ENCODE data around the gene CALML6. TPM values are rescaled to one million over a fixed set of nuclear protein-coding genes. Genes with fewer than 3 reads are reported as not detected.

The CALML6 gene
- total and polyA plus RNA-seq, 2 experiments from 2014 or later, result 0.87 TPM; not detected in 1

DNA sequence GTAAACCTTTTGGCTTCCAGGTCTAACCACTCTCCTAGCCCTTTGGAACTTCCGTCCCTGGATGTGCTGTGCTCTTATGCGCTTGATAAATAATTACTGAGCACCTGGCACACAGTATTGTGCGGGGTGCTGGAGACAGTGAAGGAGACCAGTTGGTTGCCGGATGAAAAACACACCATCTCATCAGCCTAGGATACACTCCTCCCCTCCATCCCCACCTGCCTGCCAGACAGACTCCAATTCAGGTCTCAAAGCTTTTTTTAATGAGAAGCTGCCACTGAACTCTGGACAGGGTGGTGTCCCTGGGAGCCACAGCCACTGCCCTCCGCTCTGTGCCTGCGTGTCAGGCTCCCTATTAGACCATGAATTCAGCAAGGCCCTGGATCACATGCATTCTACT is 33.3 kb upstream of the CALML6 start:
- H3F3A ChIP-seq (replicated peaks; ENCODE audit: low read depth), result peaks cover 6% of the 10 kb centered on the region; the same call in 1 of the 2 replicates
- Mint-ChIP-seq H3K9me3 (no peaks in the 10 kb centered on the region), H3K27ac (0 out of 2 replicates have a peak overlapping the region, but pooled peaks have one; percentile 23), H3K4me1 (peaks cover 32% of the 10 kb centered on the region), H3K27me3 (ENCODE audit: insufficient read depth, low read depth, poor library complexity) (no peaks in the 10 kb centered on the region), H3K36me3 (ENCODE audit: low read depth) (peaks cover 35% of the 10 kb centered on the region), H3K4me3 (no peak overlapping the region)
- H3K36me3 ChIP-seq (ENCODE audit: insufficient read depth), result no peaks in the 10 kb centered on the region
- peaks cover 100% of the 10 kb centered on the region for H3K79me2 ChIP-seq (replicated peaks; ENCODE audit: insufficient read depth)
- H2AFZ ChIP-seq, result no peak overlapping the region
- TF ChIP-seq ZNF114 (CRISPR knock-in tag; IDR thresholded peaks at IDR 0.05), result no peak
- no peak for TF ChIP-seq POLR2AphosphoS5 (IDR thresholded peaks at IDR 0.05; ENCODE audit: low read depth)
- no peak for TF ChIP-seq STAT1 (IDR thresholded peaks at IDR 0.05; ENCODE audit: unreplicated experiment)
- no peak for TF ChIP-seq JUNB (IDR thresholded peaks at IDR 0.05; ENCODE audit: unreplicated experiment)
- TF ChIP-seq, protein P1, sequence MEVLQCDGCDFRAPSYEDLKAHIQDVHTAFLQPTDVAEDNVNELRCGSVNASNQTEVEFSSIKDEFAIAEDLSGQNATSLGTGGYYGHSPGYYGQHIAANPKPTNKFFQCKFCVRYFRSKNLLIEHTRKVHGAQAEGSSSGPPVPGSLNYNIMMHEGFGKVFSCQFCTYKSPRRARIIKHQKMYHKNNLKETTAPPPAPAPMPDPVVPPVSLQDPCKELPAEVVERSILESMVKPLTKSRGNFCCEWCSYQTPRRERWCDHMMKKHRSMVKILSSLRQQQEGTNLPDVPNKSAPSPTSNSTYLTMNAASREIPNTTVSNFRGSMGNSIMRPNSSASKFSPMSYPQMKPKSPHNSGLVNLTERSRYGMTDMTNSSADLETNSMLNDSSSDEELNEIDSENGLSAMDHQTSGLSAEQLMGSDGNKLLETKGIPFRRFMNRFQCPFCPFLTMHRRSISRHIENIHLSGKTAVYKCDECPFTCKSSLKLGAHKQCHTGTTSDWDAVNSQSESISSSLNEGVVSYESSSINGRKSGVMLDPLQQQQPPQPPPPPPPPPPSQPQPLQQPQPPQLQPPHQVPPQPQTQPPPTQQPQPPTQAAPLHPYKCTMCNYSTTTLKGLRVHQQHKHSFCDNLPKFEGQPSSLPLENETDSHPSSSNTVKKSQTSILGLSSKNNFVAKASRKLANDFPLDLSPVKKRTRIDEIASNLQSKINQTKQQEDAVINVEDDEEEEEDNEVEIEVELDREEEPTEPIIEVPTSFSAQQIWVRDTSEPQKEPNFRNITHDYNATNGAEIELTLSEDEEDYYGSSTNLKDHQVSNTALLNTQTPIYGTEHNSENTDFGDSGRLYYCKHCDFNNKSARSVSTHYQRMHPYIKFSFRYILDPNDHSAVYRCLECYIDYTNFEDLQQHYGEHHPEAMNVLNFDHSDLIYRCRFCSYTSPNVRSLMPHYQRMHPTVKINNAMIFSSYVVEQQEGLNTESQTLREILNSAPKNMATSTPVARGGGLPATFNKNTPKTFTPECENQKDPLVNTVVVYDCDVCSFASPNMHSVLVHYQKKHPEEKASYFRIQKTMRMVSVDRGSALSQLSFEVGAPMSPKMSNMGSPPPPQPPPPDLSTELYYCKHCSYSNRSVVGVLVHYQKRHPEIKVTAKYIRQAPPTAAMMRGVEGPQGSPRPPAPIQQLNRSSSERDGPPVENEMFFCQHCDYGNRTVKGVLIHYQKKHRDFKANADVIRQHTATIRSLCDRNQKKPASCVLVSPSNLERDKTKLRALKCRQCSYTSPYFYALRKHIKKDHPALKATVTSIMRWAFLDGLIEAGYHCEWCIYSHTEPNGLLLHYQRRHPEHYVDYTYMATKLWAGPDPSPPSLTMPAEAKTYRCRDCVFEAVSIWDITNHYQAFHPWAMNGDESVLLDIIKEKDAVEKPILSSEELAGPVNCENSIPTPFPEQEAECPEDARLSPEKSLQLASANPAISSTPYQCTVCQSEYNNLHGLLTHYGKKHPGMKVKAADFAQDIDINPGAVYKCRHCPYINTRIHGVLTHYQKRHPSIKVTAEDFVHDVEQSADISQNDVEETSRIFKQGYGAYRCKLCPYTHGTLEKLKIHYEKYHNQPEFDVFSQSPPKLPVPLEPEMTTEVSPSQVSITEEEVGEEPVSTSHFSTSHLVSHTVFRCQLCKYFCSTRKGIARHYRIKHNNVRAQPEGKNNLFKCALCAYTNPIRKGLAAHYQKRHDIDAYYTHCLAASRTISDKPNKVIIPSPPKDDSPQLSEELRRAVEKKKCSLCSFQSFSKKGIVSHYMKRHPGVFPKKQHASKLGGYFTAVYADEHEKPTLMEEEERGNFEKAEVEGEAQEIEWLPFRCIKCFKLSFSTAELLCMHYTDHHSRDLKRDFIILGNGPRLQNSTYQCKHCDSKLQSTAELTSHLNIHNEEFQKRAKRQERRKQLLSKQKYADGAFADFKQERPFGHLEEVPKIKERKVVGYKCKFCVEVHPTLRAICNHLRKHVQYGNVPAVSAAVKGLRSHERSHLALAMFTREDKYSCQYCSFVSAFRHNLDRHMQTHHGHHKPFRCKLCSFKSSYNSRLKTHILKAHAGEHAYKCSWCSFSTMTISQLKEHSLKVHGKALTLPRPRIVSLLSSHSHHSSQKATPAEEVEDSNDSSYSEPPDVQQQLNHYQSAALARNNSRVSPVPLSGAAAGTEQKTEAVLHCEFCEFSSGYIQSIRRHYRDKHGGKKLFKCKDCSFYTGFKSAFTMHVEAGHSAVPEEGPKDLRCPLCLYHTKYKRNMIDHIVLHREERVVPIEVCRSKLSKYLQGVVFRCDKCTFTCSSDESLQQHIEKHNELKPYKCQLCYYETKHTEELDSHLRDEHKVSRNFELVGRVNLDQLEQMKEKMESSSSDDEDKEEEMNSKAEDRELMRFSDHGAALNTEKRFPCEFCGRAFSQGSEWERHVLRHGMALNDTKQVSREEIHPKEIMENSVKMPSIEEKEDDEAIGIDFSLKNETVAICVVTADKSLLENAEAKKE (CRISPR knock-in tag; IDR thresholded peaks at IDR 0.05), result no peak
- H3K4me1 ChIP-seq (ENCODE audit: insufficient read depth), result peaks cover 26% of the 10 kb centered on the region
- H3K27me3 ChIP-seq (ENCODE audit: insufficient read depth), result no peaks in the 10 kb centered on the region
- ATAC-seq (peak; percentile 20; the same call in 2 of the 3 replicates), DNase-seq (ENCODE audit: low spot score) (no peak)
- H3K27ac ChIP-seq (ENCODE audit: low read depth), result peak overlapping the region; percentile 62; the same call in 1 of the 2 replicates
- H4K20me1 ChIP-seq (replicated peaks; ENCODE audit: insufficient read depth), result peaks cover 98% of the 10 kb centered on the region
- H3K4me2 ChIP-seq, result no peak overlapping the region
- no peaks in the 10 kb centered on the region for H3K9me2 ChIP-seq (ENCODE audit: insufficient read depth)
- no peak overlapping the region for H3K4me3 ChIP-seq

Measured in GM23338 (cell line).